A549 (cell line): ENCODE results near the gene ENTPD6. TPM values are rescaled to one million over a fixed set of nuclear protein-coding genes. Genes with fewer than 3 reads are reported as not detected.

Source experiments
- ATAC-seq, 2 experiments: fragments of 200-7000 bp in 1 of 2; fragments of >200 bp in 1 of 2; cut with Nextera tagmentation in 1 of 2; cut with Tn5 transposase in 1 of 2; 3 replicates each; pipeline versions ENCODE4 v1.8.0 to v1.9.1; 2018 to 2020; ENCODE audit warnings: mild to moderate bottlenecking in 1 of 2, moderate library complexity in 1 of 2
- CTCF ChIA-PET: fragments of 300-600 bp; sonication (Branson Sonifier 250); formaldehyde crosslinking; extraction: SDS; loops from one replicate; lab custom pipeline; 2021; ENCODE audit warnings: antibody characterized with exemption, inconsistent platforms; lab: Yijun Ruan, JAX
- POLR2A ChIA-PET: fragments of 350-600 bp; formaldehyde crosslinking; extraction: SDS; loops from one replicate; lab custom pipeline; 2021; ENCODE audit warnings: antibody characterized with exemption, inconsistent platforms; lab: Yijun Ruan, JAX
- DNase-seq, 2 experiments: peaks; one replicate each; pipeline versions ENCODE4 v3.0.0 to v3.0.0-alpha.2; 2011 to 2016; ENCODE audit warnings: low read depth in 1 of 2, low spot score in 1 of 2
- FAIRE-seq: peaks from 2 replicates; lab custom pipeline; 2011; peaks lifted over from hg19 to GRCh38; lab: Jason Lieb, UNC
- H3K27ac ChIP-seq, 2 experiments: fragments of >200 bp; sonication (Bioruptor Twin); formaldehyde crosslinking; 3 replicates each; pipeline ENCODE4 v1.5.1; 2016 to 2017
- H3K4me1 ChIP-seq: fragments of >200 bp; sonication (Bioruptor Twin); formaldehyde crosslinking; 3 replicates; pipeline ENCODE4 v1.6.1; 2016
- H3K4me2 ChIP-seq: fragments of >200 bp; sonication (Bioruptor Twin); formaldehyde crosslinking; 3 replicates; pipeline ENCODE4 v1.6.1; 2016
- H3K4me3 ChIP-seq: fragments of >200 bp; sonication (Bioruptor Twin); formaldehyde crosslinking; 3 replicates; pipeline ENCODE4 v1.5.1; 2016
- H3K9me3 ChIP-seq: fragments of >200 bp; sonication (Bioruptor Twin); formaldehyde crosslinking; 3 replicates; pipeline ENCODE4 v1.6.1; 2016
- CBX2 ChIP-seq: fragments of 200-600 bp; sonication (generic); IDR thresholded peaks from 2 replicates; pipeline ENCODE4 v1.6.1; 2016; ENCODE audit warnings: low read depth, mild to moderate bottlenecking, borderline replicate concordance
- CHD2 ChIP-seq: fragments of 150-350 bp; IDR thresholded peaks from 2 replicates; pipeline ENCODE4 v1.6.1; 2014; ENCODE audit warnings: low read length; ENCODE audit not compliant: partially characterized antibody
- EHF ChIP-seq: fragments of 250-450 bp; sonication (Bioruptor Pico); IDR thresholded peaks from 2 replicates; pipeline ENCODE4 v1.5.0; 2020; ENCODE audit warnings: mild to moderate bottlenecking
- EP300 ChIP-seq, 2 experiments: fragments of >200 bp; sonication (Bioruptor Twin); formaldehyde crosslinking; IDR thresholded peaks; 2 replicates in 1 of 2; 3 replicates in 1 of 2; pipeline ENCODE4 v1.6.1; 2016 to 2017
- ESRRA ChIP-seq: fragments of 150-350 bp; IDR thresholded peaks from 2 replicates; pipeline ENCODE4 v1.6.1; 2014; ENCODE audit warnings: mild to moderate bottlenecking, low read length, borderline replicate concordance
- HOXA7 ChIP-seq: fragments of 250-450 bp; sonication (Bioruptor Pico); IDR thresholded peaks from 2 replicates; pipeline ENCODE4 v1.5.0; 2020; ENCODE audit warnings: mild to moderate bottlenecking, moderate library complexity
- HOXB5 ChIP-seq: fragments of 250-450 bp; sonication (Bioruptor Pico); IDR thresholded peaks from 2 replicates; pipeline ENCODE4 v1.5.0; 2020; ENCODE audit warnings: mild to moderate bottlenecking, moderate library complexity
- JUN ChIP-seq, 2 experiments: fragments of >200 bp; sonication (Bioruptor Twin); formaldehyde crosslinking; IDR thresholded peaks; 2 replicates in 1 of 2; 3 replicates in 1 of 2; pipeline ENCODE4 v1.6.1; 2016 to 2017
- KDM5A ChIP-seq: fragments of 200-600 bp; sonication (generic); IDR thresholded peaks from 2 replicates; pipeline ENCODE4 v1.6.1; 2016; ENCODE audit warnings: antibody characterized with exemption, mild to moderate bottlenecking
- MAFK ChIP-seq: fragments of 450-650 bp; IDR thresholded peaks from 2 replicates; pipeline ENCODE4 v1.6.1; 2014; ENCODE audit not compliant: partially characterized antibody
- MYC ChIP-seq: IDR thresholded peaks from 2 replicates; pipeline ENCODE4 v1.6.1; 2012; ENCODE audit warnings: mild to moderate bottlenecking, inconsistent platforms, low read length, improper control_type of control experiment, borderline replicate concordance
- NPAS2 ChIP-seq: fragments of 250-450 bp; sonication (Bioruptor Pico); IDR thresholded peaks from 2 replicates; pipeline ENCODE4 v1.8.0; 2022; ENCODE audit warnings: mild to moderate bottlenecking, moderate library complexity, borderline replicate concordance
- NR3C1 ChIP-seq: fragments of >200 bp; sonication (Bioruptor Twin); formaldehyde crosslinking; IDR thresholded peaks from 3 replicates; pipeline ENCODE4 v1.6.1; 2017
- PHF8 ChIP-seq: fragments of 200-600 bp; sonication (generic); IDR thresholded peaks from 2 replicates; pipeline ENCODE4 v1.6.1; 2016; ENCODE audit warnings: low read depth, mild to moderate bottlenecking, antibody characterized with exemption, moderate library complexity, borderline replicate concordance
- POLR2A ChIP-seq: IDR thresholded peaks from 2 replicates; pipeline ENCODE4 v1.6.1; 2012; ENCODE audit warnings: mild to moderate bottlenecking, low read length
- POLR2AphosphoS2 ChIP-seq: conservative IDR thresholded peaks from 2 replicates; pipeline ENCODE4 v1.6.1; 2012; ENCODE audit warnings: low read length, improper control_type of control experiment, inconsistent platforms
- RAD21 ChIP-seq, 2 experiments: fragments of >200 bp in 1 of 2; sonication (Bioruptor Twin) in 1 of 2; formaldehyde crosslinking in 1 of 2; IDR thresholded peaks in 1 of 2; conservative IDR thresholded peaks in 1 of 2; 2 replicates in 1 of 2; 3 replicates in 1 of 2; pipeline ENCODE4 v1.6.1; 2012 to 2018; ENCODE audit warnings: inconsistent platforms in 1 of 2
- SMC3 ChIP-seq: fragments of >200 bp; sonication (Bioruptor Twin); formaldehyde crosslinking; IDR thresholded peaks from 3 replicates; pipeline ENCODE4 v1.6.1; 2018; ENCODE audit warnings: inconsistent platforms
- TP53 ChIP-seq: fragments of 250-450 bp; sonication (Bioruptor Pico); IDR thresholded peaks from 2 replicates; pipeline ENCODE4 v1.5.0; 2021; ENCODE audit warnings: mild to moderate bottlenecking, moderate library complexity
- ZC3H11A ChIP-seq: fragments of 450-650 bp; IDR thresholded peaks from 2 replicates; pipeline ENCODE4 v1.6.1; 2014; ENCODE audit warnings: antibody characterized with exemption, mild to moderate bottlenecking
- ZFP36 ChIP-seq: fragments of 450-650 bp; IDR thresholded peaks from 2 replicates; pipeline ENCODE4 v1.6.1; 2014; ENCODE audit warnings: borderline replicate concordance; ENCODE audit not compliant: partially characterized antibody
- ZNF302 ChIP-seq: fragments of 250-450 bp; sonication (Bioruptor Pico); IDR thresholded peaks from 2 replicates; pipeline ENCODE4 v1.9.0; 2021; ENCODE audit warnings: inconsistent platforms, mild to moderate bottlenecking, moderate library complexity
- ZSCAN20 ChIP-seq: fragments of 250-450 bp; sonication (Bioruptor Pico); IDR thresholded peaks from 2 replicates; pipeline ENCODE4 v1.8.0; 2022; ENCODE audit warnings: mild to moderate bottlenecking, moderate library complexity
- WGBS: methylation state at CpG from one replicate; pipeline ENCODE4 v1.1.6; 2017; ENCODE audit errors: missing lambda C conversion rate; 5-methylcytosine and 5-hydroxymethylcytosine counted together
- polyA plus RNA-seq, 4 experiments: library from polyadenylated mRNA; depleted of rRNA in 3 of 4; stranded (reverse); fragments of >200 nt; fragmentation: RNase III in 1 of 4; extraction: RNeasy Plus Mini Kit Qiagen cat#74134 plus additional on column Dnase treatment in 1 of 4; gene quantifications; 2 replicates in 3 of 4; 3 replicates in 1 of 4; pipeline ENCODE4 v1.2.3, GENCODE V29; 2011 to 2017
- TF ChIP-seq, protein P1 (sequence below): fragments of >200 bp; sonication (Bioruptor Twin); formaldehyde crosslinking; IDR thresholded peaks from 3 replicates; pipeline ENCODE4 v1.6.1; 2016
- TF ChIP-seq, protein P2 (sequence below): IDR thresholded peaks from 2 replicates; pipeline ENCODE4 v1.6.1; 2012
- TF ChIP-seq, protein P3 (sequence below): IDR thresholded peaks from 2 replicates; pipeline ENCODE4 v1.6.1; 2012; ENCODE audit warnings: low read depth, borderline replicate concordance
- TF ChIP-seq, protein P4 (sequence below): IDR thresholded peaks from 2 replicates; pipeline ENCODE4 v1.6.1; 2012
- TF ChIP-seq, protein P5 (sequence below): fragments of 250-450 bp; sonication (Bioruptor Pico); IDR thresholded peaks from 2 replicates; pipeline ENCODE4 v1.5.0; 2021; ENCODE audit warnings: mild to moderate bottlenecking, moderate library complexity, borderline replicate concordance

Gene ENTPD6
- polyA plus RNA-seq, 2 of the 4 experiments (the other 2 are of a cell fraction), result 85.7 to 87.0 TPM

DNA sequence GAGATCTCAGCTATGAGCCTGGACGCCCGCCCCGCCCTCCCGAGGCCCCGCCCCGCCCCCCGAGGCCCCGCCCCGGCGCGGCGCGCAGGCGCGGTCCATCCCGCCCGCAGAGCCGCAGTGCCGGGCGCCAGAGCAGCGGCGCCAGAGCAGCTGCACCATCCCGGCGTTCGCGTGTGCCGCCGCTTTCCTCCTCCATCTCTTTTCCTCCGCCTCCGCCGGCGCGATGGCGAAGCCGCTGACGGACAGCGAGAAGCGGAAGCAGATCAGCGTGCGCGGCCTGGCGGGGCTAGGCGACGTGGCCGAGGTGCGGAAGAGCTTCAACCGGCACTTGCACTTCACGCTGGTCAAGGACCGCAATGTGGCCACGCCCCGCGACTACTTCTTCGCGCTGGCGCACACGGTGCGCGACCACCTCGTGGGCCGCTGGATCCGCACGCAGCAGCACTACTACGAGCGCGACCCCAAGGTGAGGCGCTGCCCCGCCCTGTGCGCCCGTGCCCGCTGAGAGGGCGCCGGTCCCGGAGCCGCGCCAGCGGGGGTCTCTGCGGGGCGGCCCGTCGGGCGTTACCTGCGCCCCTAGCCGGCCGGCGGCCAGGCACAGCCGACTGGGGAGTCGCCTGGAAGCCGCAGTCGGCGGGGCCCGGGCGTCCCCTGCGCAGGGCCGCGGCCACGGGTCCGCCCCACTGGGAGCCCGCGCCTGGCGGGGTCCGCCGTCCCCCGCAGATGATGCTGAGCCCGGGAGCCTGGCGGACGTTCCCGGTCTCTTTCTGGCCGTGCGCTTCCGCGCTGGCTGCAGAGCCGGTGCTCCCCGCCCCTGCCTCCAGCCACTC is 52.7 kb downstream of the ENTPD6 start, which contains the start of gene PYGB:
PYGB (plus strand) TSS at position 130 of the 830 bp plus-strand sequence; CDS start at position 224, 94 bp downstream.
- Histone ChIP-seq H3K4me1 (peaks cover 57% of the 10 kb centered on the region), H3K4me2 (peak within 1 kb of the TSS; percentile 87), H3K9me3 (peaks cover 11% of the 10 kb centered on the region; the same call in 2 of the 3 replicates), H3K4me3 (peak within 1 kb of the TSS; percentile 82), H3K27ac (peak within 1 kb of the TSS; percentile 92 to 96)
- ChIA-PET CTCF (interaction anchor here (0.7 to 11.8 kb wide), 35 partner anchors 9 to 298 kb away, joined by 3 to 300 read pairs (median 6); partner anchors contain the start of genes ABHD12 and ENTPD6), POLR2A (interaction anchor here (0.6 to 3.9 kb wide), 18 partner anchors 11 to 377 kb away, joined by 3 to 67 read pairs (median 4); partner anchors contain the start of genes ABHD12, APMAP and ENTPD6)
- DNase-seq (peak; percentile 89 to 94), ATAC-seq (peak; percentile 68 to 80), FAIRE-seq (peak; percentile 7)
- WGBS, result 2% methylated on average over 57 of the region's 113 CpGs
- TF ChIP-seq EHF (CRISPR knock-in tag) (no peak), RAD21 (conservative IDR thresholded peaks at IDR 0.05 in 1 of 2, IDR thresholded peaks at IDR 0.05 in 1 of 2) (peak in 1 of 2 experiments; percentile 20; a peak in 3 of 5 replicates), HOXB5 (CRISPR knock-in tag) (no peak), ZC3H11A (no peak), CBX2 (no peak), PHF8 (peak; percentile 63; the same call in 1 of the 2 replicates), ZNF302 (no peak), TP53 (CRISPR knock-in tag) (no peak), ZSCAN20 (CRISPR knock-in tag) (no peak), ESRRA (no peak), EP300 (IDR thresholded peaks at IDR 0.05) (no peak), NR3C1 (no peak), POLR2A (peak; percentile 98), ZFP36 (no peak), KDM5A (no peak), MYC (peak; percentile 11; the same call in 1 of the 2 replicates), NPAS2 (no peak), HOXA7 (no peak), CHD2 (no peak), SMC3 (peak; percentile 33; the same call in 2 of the 3 replicates), MAFK (no peak), POLR2AphosphoS2 (no peak), JUN (IDR thresholded peaks at IDR 0.05) (peak; percentile 57 to 93; a peak in 3 of 5 replicates)
- TF ChIP-seq, protein P1, sequence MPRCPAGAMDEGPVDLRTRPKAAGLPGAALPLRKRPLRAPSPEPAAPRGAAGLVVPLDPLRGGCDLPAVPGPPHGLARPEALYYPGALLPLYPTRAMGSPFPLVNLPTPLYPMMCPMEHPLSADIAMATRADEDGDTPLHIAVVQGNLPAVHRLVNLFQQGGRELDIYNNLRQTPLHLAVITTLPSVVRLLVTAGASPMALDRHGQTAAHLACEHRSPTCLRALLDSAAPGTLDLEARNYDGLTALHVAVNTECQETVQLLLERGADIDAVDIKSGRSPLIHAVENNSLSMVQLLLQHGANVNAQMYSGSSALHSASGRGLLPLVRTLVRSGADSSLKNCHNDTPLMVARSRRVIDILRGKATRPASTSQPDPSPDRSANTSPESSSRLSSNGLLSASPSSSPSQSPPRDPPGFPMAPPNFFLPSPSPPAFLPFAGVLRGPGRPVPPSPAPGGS, result peak; percentile 86
- TF ChIP-seq, protein P2, sequence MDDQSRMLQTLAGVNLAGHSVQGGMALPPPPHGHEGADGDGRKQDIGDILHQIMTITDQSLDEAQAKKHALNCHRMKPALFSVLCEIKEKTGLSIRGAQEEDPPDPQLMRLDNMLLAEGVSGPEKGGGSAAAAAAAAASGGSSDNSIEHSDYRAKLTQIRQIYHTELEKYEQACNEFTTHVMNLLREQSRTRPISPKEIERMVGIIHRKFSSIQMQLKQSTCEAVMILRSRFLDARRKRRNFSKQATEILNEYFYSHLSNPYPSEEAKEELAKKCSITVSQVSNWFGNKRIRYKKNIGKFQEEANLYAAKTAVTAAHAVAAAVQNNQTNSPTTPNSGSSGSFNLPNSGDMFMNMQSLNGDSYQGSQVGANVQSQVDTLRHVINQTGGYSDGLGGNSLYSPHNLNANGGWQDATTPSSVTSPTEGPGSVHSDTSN, result peak; percentile 29; the same call in 1 of the 2 replicates
- TF ChIP-seq, protein P3, sequence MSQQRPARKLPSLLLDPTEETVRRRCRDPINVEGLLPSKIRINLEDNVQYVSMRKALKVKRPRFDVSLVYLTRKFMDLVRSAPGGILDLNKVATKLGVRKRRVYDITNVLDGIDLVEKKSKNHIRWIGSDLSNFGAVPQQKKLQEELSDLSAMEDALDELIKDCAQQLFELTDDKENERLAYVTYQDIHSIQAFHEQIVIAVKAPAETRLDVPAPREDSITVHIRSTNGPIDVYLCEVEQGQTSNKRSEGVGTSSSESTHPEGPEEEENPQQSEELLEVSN, result peak; percentile 30; the same call in 1 of the 2 replicates
- TF ChIP-seq, protein P4, sequence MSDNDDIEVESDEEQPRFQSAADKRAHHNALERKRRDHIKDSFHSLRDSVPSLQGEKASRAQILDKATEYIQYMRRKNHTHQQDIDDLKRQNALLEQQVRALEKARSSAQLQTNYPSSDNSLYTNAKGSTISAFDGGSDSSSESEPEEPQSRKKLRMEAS, result peak; percentile 92
- TF ChIP-seq, protein P5, sequence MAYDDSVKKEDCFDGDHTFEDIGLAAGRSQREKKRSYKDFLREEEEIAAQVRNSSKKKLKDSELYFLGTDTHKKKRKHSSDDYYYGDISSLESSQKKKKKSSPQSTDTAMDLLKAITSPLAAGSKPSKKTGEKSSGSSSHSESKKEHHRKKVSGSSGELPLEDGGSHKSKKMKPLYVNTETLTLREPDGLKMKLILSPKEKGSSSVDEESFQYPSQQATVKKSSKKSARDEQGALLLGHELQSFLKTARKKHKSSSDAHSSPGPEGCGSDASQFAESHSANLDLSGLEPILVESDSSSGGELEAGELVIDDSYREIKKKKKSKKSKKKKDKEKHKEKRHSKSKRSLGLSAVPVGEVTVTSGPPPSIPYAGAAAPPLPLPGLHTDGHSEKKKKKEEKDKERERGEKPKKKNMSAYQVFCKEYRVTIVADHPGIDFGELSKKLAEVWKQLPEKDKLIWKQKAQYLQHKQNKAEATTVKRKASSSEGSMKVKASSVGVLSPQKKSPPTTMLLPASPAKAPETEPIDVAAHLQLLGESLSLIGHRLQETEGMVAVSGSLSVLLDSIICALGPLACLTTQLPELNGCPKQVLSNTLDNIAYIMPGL (CRISPR knock-in tag), result no peak
